Large intestine (tissue), 3 donors: ENCODE measurements around the gene PHACTR1. TPM values are rescaled to one million over a fixed set of nuclear protein-coding genes. Genes with fewer than 3 reads are reported as not detected.

Experiments used
- DNase-seq, 2 donors: peaks; one replicate each; pipeline versions ENCODE4 v3.0.0 to v3.0.0-alpha.2; 2013
- H3K27ac ChIP-seq: one replicate; pipeline ENCODE4 v1.5.1; 2013; ENCODE audit warnings: low read length
- H3K27me3 ChIP-seq: 2 replicates; pipeline ENCODE4 v1.6.1; 2013; ENCODE audit warnings: low read length; ENCODE audit not compliant: control insufficient read depth, insufficient read depth
- H3K36me3 ChIP-seq: 2 replicates; pipeline ENCODE4 v1.6.1; 2013; ENCODE audit warnings: low read length; ENCODE audit not compliant: control insufficient read depth, insufficient read depth
- H3K4me1 ChIP-seq: one replicate; pipeline ENCODE4 v1.6.1; 2013; ENCODE audit warnings: low read length; ENCODE audit not compliant: control insufficient read depth, insufficient read depth
- H3K4me3 ChIP-seq: one replicate; pipeline ENCODE4 v1.5.1; 2013; ENCODE audit warnings: low read length
- H3K9me3 ChIP-seq: one replicate; pipeline ENCODE4 v1.6.1; 2013; ENCODE audit warnings: mild to moderate bottlenecking, low read depth, low read length, moderate library complexity; ENCODE audit not compliant: control insufficient read depth
- WGBS: methylation state at CpG from one replicate; pipeline ENCODE4 v1.1.5; 2013; ENCODE audit warnings: low lambda C conversion rate; ENCODE audit not compliant: insufficient coverage; 5-methylcytosine and 5-hydroxymethylcytosine counted together
- polyA plus RNA-seq: library from polyadenylated mRNA; unstranded; fragments of 120-200 nt; gene quantifications from one replicate; pipeline ENCODE4 v1.2.1, GENCODE V29; 2013

The PHACTR1 gene
- polyA plus RNA-seq, 1 donor: 5.5 TPM

DNA sequence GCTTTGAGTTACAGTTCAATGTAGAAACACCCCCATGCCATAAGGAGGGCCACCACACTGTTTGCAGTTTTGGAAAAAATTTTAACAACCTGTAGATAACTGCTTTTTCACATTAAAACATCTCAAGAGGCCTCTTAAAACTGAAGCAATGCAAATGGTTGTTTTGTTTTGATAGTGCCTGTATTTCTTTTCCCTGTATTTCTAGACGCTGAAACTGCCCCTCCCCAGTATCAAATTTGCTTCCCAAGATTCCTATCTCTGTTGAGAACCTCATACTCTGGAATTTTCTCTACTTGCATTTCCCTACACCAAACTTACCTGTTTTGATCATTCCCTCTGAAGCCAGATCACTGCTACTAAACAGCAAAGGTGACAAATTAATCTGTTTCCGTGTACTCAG lies 98.5 kb downstream of the PHACTR1 start:
- Histone ChIP-seq H3K27me3 (peaks cover 7% of the 10 kb centered on the region), H3K9me3 (no peaks in the 10 kb centered on the region), H3K4me3 (no peak overlapping the region), H3K36me3 (no peaks in the 10 kb centered on the region), H3K4me1 (no peaks in the 10 kb centered on the region), H3K27ac (no peak overlapping the region)
- no peak for DNase-seq
- WGBS: 43% methylated on average over 1 of the region's 2 CpGs

DNA sequence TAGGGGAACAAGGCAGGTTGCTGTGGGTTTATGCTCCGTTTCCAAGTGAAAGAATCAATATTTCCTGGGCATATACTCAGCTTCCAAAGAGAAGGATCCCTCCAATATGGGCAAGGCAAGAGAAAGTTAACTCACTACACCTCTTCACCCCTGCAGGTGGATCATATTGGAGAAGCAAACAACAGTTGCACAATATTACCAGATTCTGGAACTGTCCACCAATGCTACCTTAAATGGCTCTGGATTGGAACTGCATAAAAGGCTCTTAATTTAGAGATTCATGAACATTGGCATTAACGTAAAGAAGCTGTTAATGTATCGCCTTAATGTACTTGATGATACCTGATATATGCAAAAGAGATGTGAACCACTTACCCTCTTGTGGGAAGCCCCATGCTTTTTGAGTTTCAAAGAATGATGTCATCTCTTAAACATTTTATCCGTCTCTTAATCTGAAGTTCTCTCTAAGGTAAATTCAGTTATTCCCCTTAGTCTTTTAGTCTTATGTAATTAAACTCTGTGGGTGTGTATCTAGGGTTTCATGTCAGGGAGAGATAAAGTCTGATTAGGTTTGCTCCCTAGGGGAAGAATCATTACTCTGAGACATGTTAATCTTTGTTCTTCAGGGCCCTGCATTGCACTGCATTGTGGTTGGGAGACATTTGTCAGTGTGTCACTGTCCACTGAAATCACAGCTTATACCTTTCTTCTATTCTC lies 99.5 kb downstream of the PHACTR1 start:
- DNase-seq: no peak
- Histone ChIP-seq H3K27ac (no peak overlapping the region), H3K4me1 (no peaks in the 10 kb centered on the region), H3K27me3 (peaks cover 7% of the 10 kb centered on the region), H3K4me3 (no peak overlapping the region), H3K36me3 (no peaks in the 10 kb centered on the region), H3K9me3 (no peaks in the 10 kb centered on the region)
- no CpG with 5 or more reads among the region's 4 CpGs for WGBS

DNA sequence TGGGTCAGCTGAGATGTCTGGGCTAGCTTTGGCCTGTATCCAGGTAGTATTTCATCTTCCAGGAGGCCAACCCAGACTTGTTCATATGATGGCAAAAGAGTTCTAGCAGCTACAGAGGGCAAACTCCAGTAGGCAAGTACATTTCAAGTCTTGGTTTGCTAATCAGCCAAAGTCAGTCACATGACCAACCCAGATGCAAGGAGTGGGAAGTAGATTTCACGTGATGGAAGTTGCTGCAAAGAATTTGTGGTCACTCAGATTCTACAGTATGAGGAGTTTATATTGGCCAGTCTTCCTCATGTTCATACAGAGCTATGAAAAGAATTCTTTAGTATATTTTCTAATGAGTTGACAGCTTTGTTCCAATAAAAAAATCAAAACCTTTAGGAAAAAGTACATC lies 101.8 kb downstream of the PHACTR1 start:
- no peaks in the 10 kb centered on the region for H3K9me3 ChIP-seq
- no CpG with 5 or more reads among the region's 1 CpG for WGBS
- DNase-seq: peak in 1 of 2 donors; percentile 2

DNA sequence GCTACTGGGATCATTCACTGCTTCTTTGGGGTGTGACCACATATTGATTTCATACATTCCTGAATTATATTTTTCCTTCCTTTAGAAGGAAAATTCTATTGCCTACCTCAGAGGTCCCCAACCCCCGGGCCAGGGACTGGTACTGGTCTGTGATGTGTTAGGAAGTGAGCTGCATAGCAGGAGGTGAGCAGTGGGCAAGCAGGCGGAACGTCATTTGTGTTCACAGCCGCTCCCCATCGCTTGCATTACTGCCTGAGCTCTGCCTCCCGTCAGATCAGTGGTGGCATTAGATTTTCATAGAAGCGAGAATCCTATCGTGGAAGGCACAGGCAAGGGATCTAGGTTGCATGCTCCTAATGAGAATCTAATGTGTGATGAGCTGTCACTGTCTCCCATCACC lies 107.3 kb downstream of the PHACTR1 start:
- no peak for DNase-seq
- no peaks in the 10 kb centered on the region for H3K9me3 ChIP-seq
- no peak overlapping the region for H3K4me3 ChIP-seq
- H3K27ac ChIP-seq: no peak overlapping the region
- H3K27me3 ChIP-seq: no peaks in the 10 kb centered on the region
- WGBS: no CpG with 5 or more reads among the region's 8 CpGs
- H3K36me3 ChIP-seq: no peaks in the 10 kb centered on the region
- H3K4me1 ChIP-seq: no peaks in the 10 kb centered on the region

More for the DNA sequence above, 101.8 kb downstream of the PHACTR1 start:
- Histone ChIP-seq H3K36me3 (no peaks in the 10 kb centered on the region), H3K27me3 (peaks cover 7% of the 10 kb centered on the region), H3K4me3 (no peak overlapping the region), H3K4me1 (no peaks in the 10 kb centered on the region), H3K27ac (no peak overlapping the region)

GRCh38 chr6:12826584-12826983 lies 110.0 kb downstream of the PHACTR1 start:
- Histone ChIP-seq H3K36me3 (no peaks in the 10 kb centered on the region), H3K27ac (no peak overlapping the region), H3K4me1 (no peaks in the 10 kb centered on the region), H3K9me3 (no peaks in the 10 kb centered on the region), H3K27me3 (no peaks in the 10 kb centered on the region), H3K4me3 (no peak overlapping the region)
- DNase-seq: no peak
- 68% methylated on average over 2 of the region's 2 CpGs for WGBS

- no peak for DNase-seq
- H3K9me3 ChIP-seq: no peaks in the 10 kb centered on the region
- no peak overlapping the region for H3K27ac ChIP-seq
- H3K4me1 ChIP-seq: no peaks in the 10 kb centered on the region
- 83% methylated on average over 1 of the region's 2 CpGs for WGBS
- no peak overlapping the region for H3K4me3 ChIP-seq
- H3K27me3 ChIP-seq: no peaks in the 10 kb centered on the region
- no peaks in the 10 kb centered on the region for H3K36me3 ChIP-seq
Observed at GRCh38 chr6:12827921-12828320, 111.4 kb downstream of the PHACTR1 start.

DNA sequence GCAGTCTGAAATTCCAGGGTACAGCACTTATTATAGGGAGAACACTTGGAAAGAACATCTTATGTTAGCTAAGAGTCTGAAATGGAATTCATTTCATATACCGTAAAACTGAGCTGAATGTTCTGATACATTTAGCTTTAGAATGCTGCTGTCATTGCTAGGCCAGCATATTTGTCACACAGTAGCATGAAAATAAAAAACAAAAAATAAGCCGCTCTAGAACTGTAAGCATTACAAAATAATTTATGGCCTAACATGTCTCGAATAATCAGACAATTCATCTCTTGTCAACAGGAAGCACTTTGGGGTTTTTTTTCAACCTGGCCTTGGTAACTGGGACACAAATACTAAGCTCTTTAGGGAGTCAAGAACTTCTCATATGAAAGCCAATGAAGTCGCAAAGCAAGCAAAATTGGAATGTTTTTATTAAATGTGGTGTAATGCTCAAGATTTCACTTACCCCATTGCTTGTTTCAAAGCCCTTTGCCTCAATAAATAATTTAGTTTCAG lies 115.7 kb downstream of the PHACTR1 start:
- no peaks in the 10 kb centered on the region for H3K27me3 ChIP-seq
- H3K36me3 ChIP-seq: no peaks in the 10 kb centered on the region
- H3K9me3 ChIP-seq: no peaks in the 10 kb centered on the region
- H3K4me1 ChIP-seq: no peaks in the 10 kb centered on the region
- DNase-seq: no peak
- H3K4me3 ChIP-seq: no peak overlapping the region
- no peak overlapping the region for H3K27ac ChIP-seq
- 90% methylated on average over 2 of the region's 4 CpGs for WGBS

GRCh38 chr6:12836009-12836408 lies 119.4 kb downstream of the PHACTR1 start:
- no peaks in the 10 kb centered on the region for H3K9me3 ChIP-seq
- no peak overlapping the region for H3K4me3 ChIP-seq
- H3K36me3 ChIP-seq: no peaks in the 10 kb centered on the region
- DNase-seq: no peak
- no peaks in the 10 kb centered on the region for H3K27me3 ChIP-seq
- H3K4me1 ChIP-seq: no peaks in the 10 kb centered on the region
- WGBS: no CpG with 5 or more reads among the region's 2 CpGs
- H3K27ac ChIP-seq: no peak overlapping the region

GRCh38 chr6:12841619-12842018 lies 125.1 kb downstream of the PHACTR1 start:
- Histone ChIP-seq H3K27ac (no peak overlapping the region), H3K4me1 (no peaks in the 10 kb centered on the region), H3K36me3 (no peaks in the 10 kb centered on the region), H3K9me3 (no peaks in the 10 kb centered on the region), H3K4me3 (no peak overlapping the region), H3K27me3 (no peaks in the 10 kb centered on the region)
- WGBS: 80% methylated on average over 1 of the region's 1 CpG
- no peak for DNase-seq

DNA sequence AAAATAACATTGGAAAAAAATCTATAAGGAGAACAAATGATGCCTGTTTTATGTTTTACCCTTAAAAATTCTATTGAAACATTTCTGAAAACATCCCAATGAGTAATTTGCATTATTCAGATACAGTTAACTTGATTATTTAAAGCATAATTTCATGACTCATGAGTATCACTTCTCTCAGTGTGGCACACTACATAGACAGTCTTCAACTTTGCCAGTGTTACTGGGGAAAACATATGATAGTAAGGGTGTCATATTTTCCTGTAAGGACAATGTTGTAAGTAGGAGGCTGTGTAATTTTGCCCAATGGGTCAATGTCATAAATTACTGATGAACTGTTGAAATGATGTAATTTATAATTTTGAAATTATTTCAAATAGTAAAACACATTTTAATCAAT lies 125.5 kb downstream of the PHACTR1 start:
- H3K27ac ChIP-seq: no peak overlapping the region
- H3K4me1 ChIP-seq: no peaks in the 10 kb centered on the region
- H3K4me3 ChIP-seq: no peak overlapping the region
- no peaks in the 10 kb centered on the region for H3K36me3 ChIP-seq
- no peaks in the 10 kb centered on the region for H3K9me3 ChIP-seq
- H3K27me3 ChIP-seq: no peaks in the 10 kb centered on the region
- no peak for DNase-seq

DNA sequence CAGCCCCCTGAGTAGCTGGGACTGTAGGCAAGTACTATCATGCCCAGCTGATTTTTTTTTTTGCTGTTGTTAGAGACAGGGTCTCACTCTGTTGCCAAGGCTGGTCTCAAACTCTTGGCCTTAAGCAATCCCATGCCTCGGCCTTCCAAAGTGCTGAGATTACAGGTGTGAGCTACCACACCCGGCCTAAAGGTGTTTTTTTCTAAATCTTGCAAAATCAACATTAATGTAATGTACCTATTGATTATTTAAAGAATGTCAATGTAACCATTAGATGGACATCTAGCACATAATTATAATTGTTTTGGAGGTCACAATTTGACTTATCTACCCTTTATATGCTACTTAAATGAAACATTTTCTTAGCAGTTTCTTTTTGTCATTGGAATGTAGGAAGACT lies 126.1 kb downstream of the PHACTR1 start:
- H3K4me3 ChIP-seq: no peak overlapping the region
- H3K9me3 ChIP-seq: no peaks in the 10 kb centered on the region
- no peak overlapping the region for H3K27ac ChIP-seq
- no peaks in the 10 kb centered on the region for H3K4me1 ChIP-seq
- DNase-seq: no peak
- no CpG with 5 or more reads among the region's 2 CpGs for WGBS
- H3K36me3 ChIP-seq: no peaks in the 10 kb centered on the region
- H3K27me3 ChIP-seq: no peaks in the 10 kb centered on the region
